NCI-H69 (cell line): ENCODE data around the gene TRIML1.

Experiments used
- DNase-seq: peaks from one replicate; lab custom pipeline; 2025; lab: John Stamatoyannopoulos, UW

Gene TRIML1

DNA sequence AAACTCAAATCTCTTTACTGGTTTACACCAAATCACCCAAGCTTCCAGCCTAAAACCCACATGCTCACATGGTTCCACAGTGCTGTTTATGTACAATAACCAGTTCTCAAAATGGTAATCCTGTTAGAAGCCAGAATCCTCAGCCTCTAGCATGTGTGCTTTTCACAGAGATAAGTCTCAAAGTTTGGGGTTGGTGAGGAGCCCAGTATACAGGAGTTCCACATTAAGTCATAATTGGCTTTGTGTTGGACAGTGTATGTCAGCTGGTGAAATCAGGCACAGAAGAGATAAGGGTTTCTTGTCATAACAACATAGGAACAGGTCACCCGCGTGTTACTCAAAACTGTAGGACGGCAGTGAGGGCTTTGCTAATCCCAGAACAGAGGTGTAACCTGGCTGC, at the start of gene TRIML1:
Gene TRIML1 (plus strand): TSS at position 301 of the 400 bp plus-strand sequence. CDS start 118 bp downstream, outside the sequence.
- DNase-seq: no peak

GRCh38 chr4:188092824-188093223, 46.4 kb upstream of the TRIML1 start:
- DNase-seq: no peak

- no peak for DNase-seq
Observed at GRCh38 chr4:188106454-188106853, 32.8 kb upstream of the TRIML1 start.

DNA sequence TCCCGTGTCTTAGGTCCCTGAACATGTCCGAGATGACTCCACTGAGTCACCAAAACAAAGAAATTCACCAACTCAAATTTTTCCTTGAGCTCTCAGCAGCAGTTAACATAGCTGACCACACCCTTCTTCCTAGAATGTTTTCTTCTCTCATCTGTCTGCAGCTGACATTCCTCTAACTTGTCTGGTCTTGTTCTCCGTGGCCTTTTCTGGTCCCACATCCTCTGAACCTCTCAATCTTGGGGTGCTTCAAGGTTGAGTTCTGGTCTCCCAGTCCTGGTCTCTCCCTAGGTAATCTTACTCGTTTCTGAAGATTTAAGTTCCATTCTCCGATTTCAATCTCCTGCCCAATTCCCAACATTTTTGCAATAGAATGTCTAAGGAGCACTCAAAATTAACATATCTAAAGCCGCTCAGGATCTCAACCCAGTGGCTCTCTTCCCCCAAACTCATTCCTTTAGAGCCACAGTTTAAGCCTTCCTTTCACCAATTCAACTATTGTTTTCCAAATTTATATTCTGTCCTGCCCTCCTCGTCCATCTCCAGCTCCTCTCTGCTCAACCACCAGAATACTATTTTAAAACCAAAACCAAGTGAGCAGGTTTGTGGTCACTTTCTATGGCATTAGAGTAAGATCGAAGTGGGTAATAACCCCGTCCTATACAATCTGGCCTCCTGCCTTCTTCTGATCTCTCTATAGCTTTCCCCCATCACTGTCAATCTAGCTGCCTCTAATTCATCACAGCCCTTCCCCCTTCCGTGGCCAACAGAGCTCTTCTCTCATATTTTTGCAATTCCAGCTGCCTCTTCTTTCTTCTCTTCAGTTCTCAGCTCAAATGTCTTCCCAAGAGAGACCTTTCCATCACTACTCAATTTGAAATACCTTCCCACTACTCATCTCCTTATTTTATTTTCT, 31.1 kb upstream of the TRIML1 start:
- no peak for DNase-seq

DNA sequence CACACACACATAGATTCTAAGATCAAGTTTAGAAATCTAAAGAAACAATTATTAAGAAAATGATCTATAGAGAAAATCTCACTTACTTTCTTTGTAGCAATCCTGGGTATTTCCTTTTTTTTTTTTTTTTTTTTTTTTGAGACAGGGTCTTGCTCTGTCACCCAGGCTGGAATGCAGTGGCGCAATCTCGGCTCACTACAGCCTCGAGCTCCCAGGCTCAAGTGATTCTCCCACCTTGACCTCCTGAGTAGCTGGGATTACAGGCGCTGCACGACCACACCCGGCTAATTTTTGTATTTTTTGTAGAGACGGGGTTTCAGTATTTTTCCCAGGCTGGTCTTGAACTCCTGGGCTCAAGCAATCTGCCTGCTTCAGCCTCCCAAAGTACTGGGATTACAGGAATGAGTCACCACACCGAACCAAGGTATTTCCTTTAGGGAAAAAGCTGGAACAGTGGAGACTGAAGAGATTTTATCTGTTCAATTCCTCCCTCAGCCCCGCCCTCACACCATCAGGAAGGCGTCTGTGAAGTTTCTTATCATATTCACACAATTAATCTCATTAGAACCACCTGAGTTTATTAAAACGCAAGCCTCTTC, 30.0 kb upstream of the TRIML1 start, which contains the start of gene TRIML2:
Gene TRIML2 (minus strand): TSS at position 447 of the 599 bp plus-strand sequence. CDS start 4,235 bp downstream, outside the sequence.
- DNase-seq: no peak

- no peak for DNase-seq
Observed at GRCh38 chr4:188110036-188110435, 29.2 kb upstream of the TRIML1 start.

- no peak for DNase-seq
Observed at GRCh38 chr4:188110741-188111471, 28.3 kb upstream of the TRIML1 start.

DNA sequence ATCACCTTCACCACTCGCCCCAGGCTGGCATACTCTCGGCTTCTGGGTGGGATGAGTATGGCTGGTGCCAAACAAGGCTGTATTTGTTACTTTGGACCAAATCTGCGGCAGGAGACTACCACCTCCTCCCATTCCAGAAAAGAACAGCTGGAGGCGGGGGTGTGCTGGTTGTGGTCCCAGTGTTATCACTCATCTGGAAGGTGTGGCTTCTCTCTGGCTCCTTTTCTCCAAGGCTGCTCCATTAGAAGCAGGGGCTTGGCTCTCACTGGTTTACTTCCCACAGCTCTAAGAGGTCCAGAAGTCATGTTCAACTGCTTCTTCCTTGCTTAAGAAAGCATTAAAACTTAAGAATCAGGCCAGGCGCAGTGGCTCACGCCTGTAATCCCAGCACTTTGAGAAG, 27.3 kb upstream of the TRIML1 start:
- DNase-seq: no peak

DNA sequence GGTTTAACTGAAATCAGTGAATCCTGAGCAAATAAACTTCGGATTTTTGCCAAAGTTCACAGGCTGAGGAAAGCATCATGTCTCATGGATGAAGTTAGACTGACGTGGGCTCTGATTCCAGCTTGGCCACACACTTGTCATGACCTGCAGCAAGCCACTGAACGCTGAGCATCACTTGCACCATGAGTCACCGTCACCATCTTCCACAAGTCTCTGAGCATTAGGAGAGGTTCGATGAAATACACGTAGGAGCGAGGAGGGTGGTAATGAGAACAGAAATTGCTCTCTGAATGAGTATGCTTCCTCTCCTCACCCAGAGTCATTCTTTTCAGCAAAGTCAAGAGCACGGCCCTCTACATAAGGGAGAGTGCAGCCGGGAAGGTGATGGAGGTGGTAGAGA, 26.1 kb upstream of the TRIML1 start:
- DNase-seq: no peak

GRCh38 chr4:188117631-188118324, 21.5 kb upstream of the TRIML1 start:
- DNase-seq: no peak

GRCh38 chr4:188121530-188121929, 17.7 kb upstream of the TRIML1 start:
- no peak for DNase-seq

- DNase-seq: no peak
Observed at GRCh38 chr4:188127214-188127874, 11.9 kb upstream of the TRIML1 start.

- peak; percentile 0 for DNase-seq
Observed at GRCh38 chr4:188130355-188130754, 8.9 kb upstream of the TRIML1 start.

- no peak for DNase-seq
Observed at GRCh38 chr4:188132232-188132631, 7.0 kb upstream of the TRIML1 start.

GRCh38 chr4:188138227-188138626, 1.0 kb upstream of the TRIML1 start:
- no peak for DNase-seq

DNA sequence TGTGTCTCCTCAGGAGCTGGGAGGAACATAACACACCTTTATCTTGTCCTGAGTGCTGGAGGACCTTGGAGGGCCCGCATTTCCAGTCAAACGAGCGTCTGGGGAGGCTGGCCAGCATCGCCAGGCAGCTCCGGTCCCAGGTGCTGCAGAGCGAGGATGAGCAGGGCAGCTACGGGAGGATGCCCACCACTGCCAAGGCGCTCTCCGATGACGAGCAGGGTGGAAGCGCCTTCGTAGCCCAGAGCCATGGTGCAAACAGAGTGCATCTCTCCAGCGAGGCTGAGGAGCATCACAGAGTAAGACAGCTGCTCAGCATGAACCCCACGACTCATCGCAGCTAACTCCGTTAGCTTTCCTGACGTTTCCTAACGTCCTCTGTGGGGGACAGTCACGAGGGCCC, 430 bp downstream of the TRIML1 start:
- no peak for DNase-seq

DNA sequence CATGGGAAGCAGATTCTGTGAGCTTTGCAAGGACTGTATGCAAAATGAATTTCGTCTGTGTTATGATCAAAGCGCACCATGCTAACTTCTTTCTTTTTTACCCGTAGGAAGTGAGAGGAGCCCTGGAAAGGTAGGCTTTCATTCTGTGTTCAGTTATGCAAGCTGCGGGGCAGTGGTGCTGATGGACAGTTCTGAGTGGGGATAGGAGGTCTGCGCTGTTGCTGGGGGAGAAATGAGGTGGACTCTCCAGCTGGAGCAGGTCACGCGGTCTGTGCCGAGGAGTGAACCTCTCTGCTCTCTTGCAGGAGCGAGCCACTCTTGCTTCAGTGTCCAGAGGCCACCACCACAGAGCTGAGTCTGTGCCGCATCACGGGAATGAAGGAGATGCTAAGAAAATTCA, 4.5 kb downstream of the TRIML1 start:
- DNase-seq: no peak

DNA sequence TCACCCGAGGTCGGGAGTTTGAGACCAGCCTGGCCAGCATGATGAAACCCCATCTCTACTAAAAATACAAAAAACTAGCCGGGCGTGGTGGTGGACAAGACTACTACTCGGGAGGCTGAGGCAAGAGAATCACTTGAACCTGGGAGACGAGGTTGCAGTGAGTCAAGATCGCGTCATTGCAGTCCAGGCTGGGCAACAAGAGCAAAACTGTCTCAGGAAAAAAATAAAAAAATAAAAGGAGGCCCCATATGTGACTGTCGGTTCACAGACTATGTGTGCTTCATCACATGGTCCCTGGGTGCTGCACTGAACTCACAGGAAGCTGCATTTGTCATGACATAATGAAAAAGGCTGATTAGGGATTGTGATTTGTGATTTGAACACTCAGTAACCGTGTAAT, 6.4 kb downstream of the TRIML1 start:
- no peak for DNase-seq

- DNase-seq: no peak
Observed at GRCh38 chr4:188146618-188147017, 7.4 kb downstream of the TRIML1 start.

DNA sequence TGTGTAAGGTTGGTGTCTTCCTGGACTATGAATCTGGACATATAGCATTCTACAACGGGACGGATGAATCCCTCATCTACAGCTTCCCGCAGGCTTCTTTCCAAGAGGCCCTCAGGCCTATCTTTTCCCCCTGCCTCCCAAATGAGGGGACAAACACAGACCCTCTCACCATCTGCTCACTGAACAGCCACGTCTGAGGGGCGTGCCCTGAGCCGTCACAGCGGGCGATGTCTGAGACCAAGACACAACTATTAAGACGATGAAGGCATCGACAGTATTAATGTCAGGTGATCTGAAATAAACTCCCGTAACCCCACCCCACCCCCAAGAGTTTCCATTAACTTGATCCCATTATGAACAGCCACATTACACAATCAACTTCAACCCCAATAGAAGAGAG, 7.9 kb downstream of the TRIML1 start:
- DNase-seq: no peak

GRCh38 chr4:188147776-188148175, 8.5 kb downstream of the TRIML1 start:
- DNase-seq: no peak
